ENCODE measurements around the gene FUT6. TPM values are rescaled to one million over a fixed set of nuclear protein-coding genes. Genes with fewer than 3 reads are reported as not detected.
"Not testable (repeated sequence)": the region's sequence is repeated elsewhere in the genome, so short reads cannot be mapped to it uniquely, and the experiment has no call there.

The FUT6 gene
- total RNA-seq, 1 donor from 2014 or later: not detected

GRCh38 chr19:5863030-5863665, 23.6 kb upstream of the FUT6 start:
- no peak for DNase-seq (ENCODE audit: low spot score)

GRCh38 chr19:5857203-5858081, 17.9 kb upstream of the FUT6 start:
- no peak for DNase-seq (ENCODE audit: low spot score)

DNA sequence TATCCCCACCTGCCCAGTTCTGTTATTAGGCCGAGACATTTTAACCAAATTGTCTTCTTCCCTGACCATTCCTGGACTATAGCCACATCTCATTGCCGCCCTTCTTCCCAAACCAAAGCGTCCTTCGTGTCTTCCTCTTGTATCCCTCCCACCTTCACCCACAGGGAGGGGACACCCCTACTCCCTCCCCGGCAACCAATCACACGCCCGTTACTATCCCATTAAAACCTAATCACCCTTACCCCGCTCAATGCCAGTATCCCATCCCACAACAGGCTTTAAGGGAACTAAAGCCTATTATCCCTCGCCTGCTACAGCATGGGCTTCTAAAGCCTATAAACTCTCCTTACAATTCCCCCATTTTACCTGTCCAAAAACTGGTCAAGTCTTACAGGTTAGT, 15.6 kb upstream of the FUT6 start:
- not testable (repeated sequence) for DNase-seq (ENCODE audit: low spot score)

- DNase-seq (ENCODE audit: low spot score): not testable (repeated sequence)
Observed at GRCh38 chr19:5854121-5854520, 14.6 kb upstream of the FUT6 start.

DNA sequence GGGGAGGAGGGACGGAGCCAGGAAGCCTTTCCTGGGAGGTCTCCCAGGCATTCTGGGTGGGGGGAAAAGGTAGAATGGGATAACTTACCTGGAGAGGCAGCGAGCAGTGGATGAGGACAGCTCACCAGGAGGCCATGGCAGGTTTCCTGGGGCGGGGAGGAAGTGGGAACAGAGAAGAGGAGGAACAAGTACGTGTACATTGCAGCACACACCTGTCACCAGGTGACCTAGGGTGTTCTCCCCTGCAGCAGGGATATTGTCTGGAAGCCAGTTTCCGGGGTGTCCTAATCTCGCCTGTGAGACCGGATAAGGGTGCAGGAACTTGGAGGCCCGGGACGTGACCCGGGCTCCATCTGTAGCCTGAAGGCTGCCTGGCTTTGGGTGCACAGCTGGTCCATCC, 11.8 kb upstream of the FUT6 start, which contains the start of gene FUT3:
TSS of gene FUT3 (minus strand) at position 148 of the 400 bp plus-strand sequence.
- no peak for DNase-seq (ENCODE audit: low spot score)

- no peak for DNase-seq (ENCODE audit: low spot score)
Observed at GRCh38 chr19:5850743-5851293, 11.3 kb upstream of the FUT6 start.

- no peak for DNase-seq (ENCODE audit: low spot score)
Observed at GRCh38 chr19:5850189-5850588, 10.7 kb upstream of the FUT6 start.

DNA sequence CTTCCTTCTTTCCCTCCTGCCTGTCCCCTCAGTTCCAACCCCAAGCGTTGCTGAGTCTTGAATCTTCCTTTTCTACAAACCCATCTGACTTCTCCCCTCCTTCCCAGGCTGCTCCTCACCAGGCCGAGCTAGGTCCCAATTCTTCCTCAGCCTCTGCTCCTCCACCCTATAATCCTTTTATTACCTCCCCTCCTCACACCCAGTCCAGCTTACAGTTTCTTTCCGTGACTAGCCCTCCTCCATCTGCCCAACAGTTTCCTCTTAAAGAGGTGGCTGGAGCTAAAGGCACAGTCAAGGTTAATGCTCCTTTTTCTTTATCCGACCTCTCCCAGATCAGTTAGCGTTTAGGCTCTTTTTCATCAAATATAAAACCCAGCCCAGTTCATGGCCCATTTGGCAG, 9.1 kb upstream of the FUT6 start:
- DNase-seq (ENCODE audit: low spot score): not testable (repeated sequence)

DNA sequence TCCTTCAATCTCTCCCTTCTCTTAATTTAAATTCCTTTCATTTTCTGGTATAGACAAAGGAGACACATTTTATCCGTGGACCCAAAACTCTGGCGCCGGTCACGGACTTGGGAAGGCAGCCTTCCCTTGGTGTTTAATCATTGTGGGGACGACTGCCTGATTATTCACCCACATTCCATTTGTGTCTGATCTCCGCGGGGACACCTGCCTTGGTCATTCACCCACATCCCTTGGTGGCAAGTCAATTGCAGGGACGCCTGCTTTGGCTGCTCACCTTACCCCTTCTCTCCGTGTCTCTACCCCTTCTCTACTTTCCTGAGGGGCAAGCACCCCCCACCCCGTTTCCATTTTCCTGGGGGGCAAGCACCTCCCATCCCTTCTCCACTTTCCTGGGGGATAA, 8.3 kb upstream of the FUT6 start:
- DNase-seq (ENCODE audit: low spot score): not testable (repeated sequence)

DNA sequence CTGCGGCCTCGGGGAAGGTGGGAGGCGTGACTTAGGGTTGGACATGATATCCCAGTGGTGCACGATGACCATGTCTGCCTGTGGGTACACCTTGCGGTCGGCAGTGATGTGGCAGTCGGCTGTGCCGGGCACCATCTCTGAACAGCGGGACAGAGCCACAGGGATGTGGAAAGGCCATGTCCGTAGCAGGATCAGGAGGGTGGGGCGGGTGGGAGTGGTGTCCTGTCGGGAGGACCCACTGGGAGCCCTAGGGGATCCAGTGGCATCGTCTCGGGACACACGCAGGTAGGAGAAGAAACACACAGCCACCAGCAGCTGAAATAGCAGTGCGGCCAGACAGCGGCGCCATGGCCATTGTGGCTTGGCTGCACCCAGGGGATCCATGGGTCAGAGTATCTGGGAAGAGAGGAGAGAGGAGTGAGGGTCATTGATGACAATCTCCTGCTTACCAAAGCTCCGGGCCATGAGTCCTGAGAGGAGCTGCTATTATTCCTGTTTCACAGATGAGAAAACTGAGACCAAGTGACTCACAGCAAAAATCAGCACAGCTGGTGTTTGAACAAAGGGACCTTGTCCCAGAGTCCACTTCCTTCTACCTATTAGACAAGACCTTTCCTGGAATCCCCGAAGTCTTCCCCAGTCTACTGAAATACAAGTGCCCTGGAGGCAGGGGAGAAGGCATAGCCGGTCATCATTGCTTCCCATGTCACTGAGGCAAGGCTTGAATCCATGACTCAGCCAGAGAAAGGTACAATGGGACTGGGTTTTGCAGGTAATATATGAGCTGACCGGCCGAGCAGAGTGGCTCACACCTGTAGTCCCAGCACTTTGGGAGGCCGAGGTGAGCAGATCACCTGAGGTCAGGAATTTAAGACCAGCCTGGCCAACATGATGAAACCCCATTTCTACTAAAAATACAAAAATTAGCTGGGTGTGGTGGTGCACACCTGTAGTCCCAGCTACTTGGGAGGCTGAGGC, 5.2 kb upstream of the FUT6 start:
- DNase-seq (ENCODE audit: low spot score): no peak

- no peak for DNase-seq (ENCODE audit: low spot score)
Observed at GRCh38 chr19:5843295-5843927, 3.9 kb upstream of the FUT6 start.

GRCh38 chr19:5841735-5842111, 2.2 kb upstream of the FUT6 start:
- DNase-seq (ENCODE audit: low spot score): not testable (repeated sequence)

GRCh38 chr19:5838353-5839064, 993 bp downstream of the FUT6 start:
- DNase-seq (ENCODE audit: low spot score): no peak

GRCh38 chr19:5837761-5838352, 1.6 kb downstream of the FUT6 start:
- no peak for DNase-seq (ENCODE audit: low spot score)

- DNase-seq (ENCODE audit: low spot score): no peak
Observed at GRCh38 chr19:5832527-5833216, 6.8 kb downstream of the FUT6 start.

DNA sequence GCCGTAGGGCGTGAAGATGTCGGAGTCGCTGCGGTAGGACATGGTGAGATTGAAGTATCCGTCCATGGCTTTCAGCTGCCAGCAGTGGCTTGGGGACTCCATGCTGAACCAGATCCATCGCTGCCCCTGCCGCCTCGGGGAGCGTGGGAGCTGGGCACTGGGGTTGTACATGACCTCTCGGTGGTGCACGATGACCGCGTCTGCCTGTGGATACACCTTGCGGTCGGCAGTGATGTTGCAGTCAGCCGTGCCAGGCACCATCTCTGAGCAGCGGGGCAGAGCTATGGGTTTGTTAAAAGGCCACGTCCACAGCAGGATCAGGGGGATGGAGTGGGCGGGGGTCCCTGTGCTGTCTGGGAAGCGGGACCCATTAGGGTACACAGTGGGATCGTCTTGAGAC, 7.4 kb downstream of the FUT6 start:
- no peak for DNase-seq (ENCODE audit: low spot score)

- DNase-seq (ENCODE audit: low spot score): no peak
Observed at GRCh38 chr19:5831159-5831558, 8.3 kb downstream of the FUT6 start.

DNA sequence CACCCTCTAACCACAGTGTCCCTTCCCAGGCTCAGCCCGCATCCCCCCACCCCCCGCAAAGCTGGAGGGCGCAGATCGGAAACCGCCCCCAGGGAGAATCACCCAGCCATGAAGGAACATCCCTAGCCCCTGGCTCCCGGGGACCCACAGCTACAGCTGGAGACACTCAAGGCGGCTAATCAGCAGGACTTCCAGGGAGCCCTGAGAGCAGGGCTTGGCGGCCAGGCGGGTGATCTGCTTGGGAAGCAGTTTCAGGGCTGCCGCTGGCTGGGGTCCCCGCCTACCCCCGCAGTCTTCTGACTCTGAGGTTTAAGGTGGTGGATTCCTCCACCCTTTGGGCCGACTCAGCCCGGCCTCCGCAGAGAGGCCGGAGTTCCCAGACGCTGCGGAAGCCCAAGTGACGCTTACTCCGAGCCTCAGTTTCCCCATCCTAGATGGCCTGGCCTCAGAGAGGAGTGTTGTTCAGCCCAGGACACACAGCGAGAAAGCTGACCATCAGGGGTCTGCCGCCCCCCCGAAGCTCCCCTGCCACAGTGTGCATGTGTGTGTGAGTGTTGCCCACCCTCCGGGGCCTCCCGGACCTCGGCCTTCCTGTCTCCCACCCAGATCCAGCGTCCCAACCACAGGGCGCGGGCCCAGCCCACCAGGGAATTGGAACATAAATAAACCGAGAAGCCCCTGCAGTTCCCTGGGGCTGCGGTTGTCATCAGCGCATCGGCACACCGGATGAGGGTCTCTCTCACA, 9.8 kb downstream of the FUT6 start:
- no peak for DNase-seq (ENCODE audit: low spot score)
